ENCODE data around the gene NUCB2. TPM values are rescaled to one million over a fixed set of nuclear protein-coding genes. Genes with fewer than 3 reads are reported as not detected.

The NUCB2 gene
- total and polyA plus RNA-seq, 2 of the 13 experiments (the other 11 are each of a cell fraction or from before 2014, with no cell fraction given), result 54.2 to 82.4 TPM

DNA sequence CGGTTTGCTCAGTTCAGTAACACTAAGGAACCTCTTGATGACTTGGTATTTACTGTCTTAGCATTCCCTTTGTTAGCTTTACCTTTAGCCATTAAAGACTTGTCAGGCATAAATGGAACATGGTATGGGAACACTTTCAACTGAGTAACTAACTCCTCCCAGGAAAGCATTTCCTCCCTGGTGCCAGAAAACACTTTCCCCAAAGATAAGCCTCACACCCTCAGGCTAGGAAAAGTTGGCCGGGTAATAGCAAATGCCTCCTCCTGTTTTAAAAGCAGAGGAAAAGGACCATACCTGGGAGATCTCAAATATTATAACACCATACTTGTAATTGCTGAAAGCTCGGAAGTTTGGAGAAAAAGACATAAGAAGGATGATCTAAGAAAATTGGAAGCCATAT is 100.0 kb downstream of the NUCB2 start:
- no TSS peak for BruUV-seq (replicated peaks)
- no peak for FAIRE-seq

DNA sequence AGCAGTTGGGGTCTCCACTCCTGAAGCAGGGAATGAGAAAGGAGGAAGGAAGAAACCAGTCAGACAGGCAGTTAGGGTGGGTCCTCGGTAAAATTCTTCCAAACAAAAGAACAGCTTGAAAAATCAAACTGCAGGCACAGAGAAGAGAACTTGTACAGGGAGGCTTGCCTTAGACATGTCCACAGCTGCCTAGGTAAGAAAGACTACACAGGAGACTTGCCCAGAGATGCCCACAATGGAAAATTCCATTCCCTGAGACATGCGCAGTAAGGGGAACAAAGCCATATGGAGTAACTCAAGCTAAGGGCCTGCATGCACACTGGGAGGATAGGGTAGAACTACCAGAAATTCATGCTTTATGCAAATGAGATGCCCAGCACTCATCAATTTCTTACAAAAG is 102.1 kb downstream of the NUCB2 start:
- no peaks in the 10 kb centered on the region for H3K9me3 ChIP-seq (ENCODE audit: low read length)
- H3K9ac ChIP-seq (ENCODE audit: insufficient read depth, low read depth, low read length), result no peak overlapping the region
- no peak overlapping the region for H3K4me2 ChIP-seq (ENCODE audit: low read depth, low read length)
- DNase-seq (ENCODE audit: low spot score) (no peak), ATAC-seq (no peak), FAIRE-seq (no peak)
- intact Hi-C loops (cut with micrococcal nuclease; ENCODE audit: unreplicated experiment) (no loop called here), in situ Hi-C loops (cut with HindIII; ENCODE audit: extremely low pct_ligation_motif_present, low pct_unique_long_range_greater_than_20kb) (no loop called here)
- no peaks in the 10 kb centered on the region for H4K20me1 ChIP-seq (ENCODE audit: insufficient read depth, low read length)
- no peak overlapping the region for H3K4me3 ChIP-seq (replicated peaks in 1 of 3; ENCODE audit: insufficient read depth in 1 of 3, low read depth in 2 of 3, low read length in 3 of 3)
- H3K4me1 ChIP-seq (ENCODE audit: insufficient read depth, low read length), result no peaks in the 10 kb centered on the region
- peaks cover 19 to 53% of the 10 kb centered on the region in 2 experiments for H3K36me3 ChIP-seq (replicated peaks in 1 of 2; ENCODE audit: control insufficient read depth in 1 of 2, insufficient read depth in 2 of 2, low read length in 2 of 2)
- H3K27me3 ChIP-seq (ENCODE audit: control insufficient read depth in 1 of 2, insufficient read depth in 2 of 2, low read length in 2 of 2), result no peaks in the 10 kb centered on the region
- 95% methylated on average over 2 of the region's 2 CpGs for WGBS (ENCODE audit: low lambda C conversion rate)
- no peak overlapping the region for H3K27ac ChIP-seq (ENCODE audit: extremely low read length, insufficient read depth, low read length)
- CTCF ChIA-PET (ENCODE audit: low intra/inter-chr PET ratio, low total read pairs), result no interaction called here
- POLR2A ChIA-PET, result no interaction called here
- peak; percentile 35 for TF ChIP-seq RBM22 (optimal IDR thresholded peaks at IDR 0.05; ENCODE audit: low read length)
- TF ChIP-seq HMG20A (CRISPR knock-in tag; IDR thresholded peaks at IDR 0.05; ENCODE audit: borderline replicate concordance), result no peak
- H3K79me2 ChIP-seq (ENCODE audit: insufficient read depth, low read length), result no peaks in the 10 kb centered on the region
- no peak overlapping the region for H2AFZ ChIP-seq (ENCODE audit: low read length)
- BruUV-seq (replicated peaks), result no TSS peak

More for the DNA sequence above, 100.0 kb downstream of the NUCB2 start:
- in situ Hi-C loops (cut with HindIII; ENCODE audit: extremely low pct_ligation_motif_present, low pct_unique_long_range_greater_than_20kb), result no loop called here
- ChIA-PET POLR2A (no interaction called here), CTCF (ENCODE audit: low intra/inter-chr PET ratio, low total read pairs) (no interaction called here)
- no peaks in the 10 kb centered on the region for H3K27me3 ChIP-seq (ENCODE audit: control insufficient read depth in 1 of 2, insufficient read depth in 2 of 2, low read length in 2 of 2)
- WGBS (ENCODE audit: low lambda C conversion rate), result 98% methylated on average over 3 of the region's 3 CpGs
- ATAC-seq, result no peak
- no peak overlapping the region for H3K9ac ChIP-seq (ENCODE audit: insufficient read depth, low read depth, low read length)
- H3K4me1 ChIP-seq (ENCODE audit: insufficient read depth, low read length), result no peaks in the 10 kb centered on the region
- no peak overlapping the region for H3K27ac ChIP-seq (ENCODE audit: extremely low read length, insufficient read depth, low read length)
- H2AFZ ChIP-seq (ENCODE audit: low read length), result no peak overlapping the region
- H3K9me3 ChIP-seq (ENCODE audit: low read length), result peaks cover 9% of the 10 kb centered on the region
- DNase-seq (ENCODE audit: low spot score), result no peak
- H3K79me2 ChIP-seq (ENCODE audit: insufficient read depth, low read length), result no peaks in the 10 kb centered on the region
- H3K4me3 ChIP-seq (replicated peaks in 1 of 3; ENCODE audit: insufficient read depth in 1 of 3, low read depth in 2 of 3, low read length in 3 of 3), result no peak overlapping the region
- peaks cover 35 to 74% of the 10 kb centered on the region in 2 experiments for H3K36me3 ChIP-seq (replicated peaks in 1 of 2; ENCODE audit: control insufficient read depth in 1 of 2, insufficient read depth in 2 of 2, low read length in 2 of 2)
- no peak overlapping the region for H3K4me2 ChIP-seq (ENCODE audit: low read depth, low read length)
- H4K20me1 ChIP-seq (ENCODE audit: insufficient read depth, low read length), result no peaks in the 10 kb centered on the region
- no peak for TF ChIP-seq ZBTB21 (CRISPR knock-in tag; IDR thresholded peaks at IDR 0.05)
- TF ChIP-seq, protein P1, sequence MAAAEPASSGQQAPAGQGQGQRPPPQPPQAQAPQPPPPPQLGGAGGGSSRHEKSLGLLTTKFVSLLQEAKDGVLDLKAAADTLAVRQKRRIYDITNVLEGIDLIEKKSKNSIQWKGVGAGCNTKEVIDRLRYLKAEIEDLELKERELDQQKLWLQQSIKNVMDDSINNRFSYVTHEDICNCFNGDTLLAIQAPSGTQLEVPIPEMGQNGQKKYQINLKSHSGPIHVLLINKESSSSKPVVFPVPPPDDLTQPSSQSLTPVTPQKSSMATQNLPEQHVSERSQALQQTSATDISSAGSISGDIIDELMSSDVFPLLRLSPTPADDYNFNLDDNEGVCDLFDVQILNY (CRISPR knock-in tag; conservative IDR thresholded peaks at IDR 0.05), result no peak
- TF ChIP-seq THYN1 (CRISPR knock-in tag; IDR thresholded peaks at IDR 0.05; ENCODE audit: borderline replicate concordance, low read depth), result no peak
- no peak for TF ChIP-seq NFATC3 (CRISPR knock-in tag; IDR thresholded peaks at IDR 0.05)
- intact Hi-C loops (cut with micrococcal nuclease; ENCODE audit: unreplicated experiment), result no loop called here
